Mesendoderm (in vitro differentiated cells): ENCODE results near the gene SPON1.

ENCODE experiments used
- DNase-seq: peaks from one replicate; pipeline ENCODE4 v3.0.0; 2013
- H2AK5ac ChIP-seq: 2 replicates; pipeline ENCODE4 v1.6.1; 2013; ENCODE audit warnings: low read length, inconsistent platforms
- H2BK120ac ChIP-seq: 2 replicates; pipeline ENCODE4 v1.6.1; 2013; ENCODE audit warnings: low read depth, mild to moderate bottlenecking, low read length, moderate library complexity, mixed read lengths
- H2BK15ac ChIP-seq: replicated peaks from 2 replicates; pipeline ENCODE4 v1.6.1; 2013; ENCODE audit warnings: low read depth, mild to moderate bottlenecking, moderate library complexity
- H2BK5ac ChIP-seq: 2 replicates; pipeline ENCODE4 v1.6.1; 2013; ENCODE audit warnings: low read length, inconsistent platforms
- H3K18ac ChIP-seq: 2 replicates; pipeline ENCODE4 v1.6.1; 2013; ENCODE audit warnings: mild to moderate bottlenecking, low read length, mixed read lengths
- H3K23ac ChIP-seq: one replicate; pipeline ENCODE4 v1.6.1; 2013; ENCODE audit warnings: low read length
- H3K27ac ChIP-seq: 2 replicates; pipeline ENCODE4 v1.5.1; 2013; ENCODE audit warnings: low read depth, mild to moderate bottlenecking, inconsistent platforms, low read length, moderate library complexity
- H3K27me3 ChIP-seq: 2 replicates; pipeline ENCODE4 v1.6.1; 2013; ENCODE audit warnings: low read length, control low read depth, mild to moderate bottlenecking, inconsistent platforms; ENCODE audit not compliant: insufficient read depth, poor library complexity
- H3K36me3 ChIP-seq: 2 replicates; pipeline ENCODE4 v1.6.1; 2013; ENCODE audit warnings: low read length, inconsistent platforms; ENCODE audit not compliant: control insufficient read depth, insufficient read depth
- H3K4ac ChIP-seq: one replicate; pipeline ENCODE4 v1.6.1; 2013; ENCODE audit warnings: low read depth, mild to moderate bottlenecking, low read length, moderate library complexity
- H3K4me1 ChIP-seq: 2 replicates; pipeline ENCODE4 v1.6.1; 2013; ENCODE audit warnings: low read depth, low read length, inconsistent platforms; ENCODE audit not compliant: control insufficient read depth
- H3K4me2 ChIP-seq: 2 replicates; pipeline ENCODE4 v1.6.1; 2013; ENCODE audit warnings: low read length
- H3K4me3 ChIP-seq: 2 replicates; pipeline ENCODE4 v1.5.1; 2013; ENCODE audit warnings: mild to moderate bottlenecking, low read length
- H3K56ac ChIP-seq: one replicate; pipeline ENCODE4 v1.6.1; 2013; ENCODE audit warnings: low read length
- H3K79me1 ChIP-seq: 2 replicates; pipeline ENCODE4 v1.6.1; 2013; ENCODE audit warnings: low read length, inconsistent platforms
- H3K79me2 ChIP-seq: 2 replicates; pipeline ENCODE4 v1.6.1; 2013; ENCODE audit warnings: mild to moderate bottlenecking, low read length; ENCODE audit not compliant: control insufficient read depth, insufficient read depth
- H3K9ac ChIP-seq: 2 replicates; pipeline ENCODE4 v1.6.1; 2013; ENCODE audit warnings: low read length, inconsistent platforms
- H4K5ac ChIP-seq: one replicate; pipeline ENCODE4 v1.6.1; 2013; ENCODE audit warnings: low read length
- H4K8ac ChIP-seq: one replicate; pipeline ENCODE4 v1.6.1; 2013; ENCODE audit warnings: low read depth, mild to moderate bottlenecking, control low read depth, low read length, moderate library complexity
- WGBS: extraction: QIAGEN DNeasy Blood & Tissue Kit; methylation state at CpG from one replicate; pipeline ENCODE4 v1.1.7; 2013; ENCODE audit warnings: low lambda C conversion rate, missing lambda C conversion rate; ENCODE audit not compliant: insufficient coverage; ENCODE audit errors: extremely low coverage; 5-methylcytosine and 5-hydroxymethylcytosine counted together

Gene SPON1

DNA sequence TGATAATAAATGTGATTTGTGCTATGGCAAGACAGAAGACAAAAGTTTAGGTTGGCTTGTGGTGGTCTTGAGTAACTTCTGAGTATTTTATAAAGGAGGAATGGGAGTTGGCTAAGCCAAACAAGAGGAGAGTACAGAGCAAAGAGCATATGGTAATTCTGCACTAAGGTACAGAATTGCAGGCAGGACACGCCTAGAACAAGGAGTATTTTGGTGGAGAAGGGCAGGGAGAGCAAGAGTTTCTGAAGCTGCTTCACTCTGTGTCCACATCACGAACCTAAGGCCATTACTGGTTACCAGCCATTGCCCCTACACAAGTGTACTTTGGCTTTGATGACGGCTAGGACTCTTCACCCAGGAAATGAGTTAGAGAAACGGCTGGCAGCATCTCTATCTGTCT, 170.9 kb downstream of the SPON1 start:
- Histone ChIP-seq H3K4me2 (no peak overlapping the region), H2BK5ac (no peak overlapping the region), H3K79me1 (no peaks in the 10 kb centered on the region), H4K5ac (no peak overlapping the region), H2AK5ac (no peak overlapping the region), H3K36me3 (no peaks in the 10 kb centered on the region), H2BK120ac (no peak overlapping the region), H3K79me2 (no peaks in the 10 kb centered on the region), H3K27me3 (no peaks in the 10 kb centered on the region), H3K9ac (no peak overlapping the region), H3K4me3 (no peak overlapping the region), H3K27ac (no peak overlapping the region), H3K23ac (no peak overlapping the region), H3K18ac (no peak overlapping the region), H2BK15ac (no peak overlapping the region), H3K56ac (no peak overlapping the region), H3K4ac (no peak overlapping the region), H3K4me1 (no peaks in the 10 kb centered on the region), H4K8ac (no peak overlapping the region)
- WGBS: no CpG with 5 or more reads among the region's 4 CpGs
- DNase-seq: no peak

DNA sequence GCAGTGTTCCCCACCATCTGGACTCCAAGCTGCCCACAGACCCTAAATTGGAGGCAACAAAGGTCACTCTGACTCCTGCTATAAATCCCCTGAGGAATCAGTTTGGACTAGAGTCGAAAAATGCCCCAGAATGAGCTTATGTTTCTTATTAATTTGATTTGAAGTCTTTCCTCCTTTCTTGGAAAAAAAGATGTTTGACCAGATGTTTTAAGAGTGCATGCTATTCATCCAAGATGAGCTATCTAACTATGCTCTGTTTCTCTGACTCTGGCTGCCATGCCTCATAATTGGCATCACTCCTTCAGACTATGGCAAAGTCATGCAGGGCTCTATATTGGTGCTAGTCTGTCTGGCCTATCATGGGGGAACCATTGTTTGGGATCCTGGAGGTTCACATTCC, 174.0 kb downstream of the SPON1 start:
- Histone ChIP-seq H3K4ac (no peak overlapping the region), H3K4me2 (no peak overlapping the region), H3K4me3 (no peak overlapping the region), H2BK15ac (no peak overlapping the region), H3K27me3 (no peaks in the 10 kb centered on the region), H3K9ac (no peak overlapping the region), H3K79me1 (no peaks in the 10 kb centered on the region), H2BK5ac (no peak overlapping the region), H2AK5ac (no peak overlapping the region), H3K4me1 (no peaks in the 10 kb centered on the region), H3K79me2 (no peaks in the 10 kb centered on the region), H4K8ac (no peak overlapping the region), H3K23ac (no peak overlapping the region), H3K27ac (no peak overlapping the region), H2BK120ac (no peak overlapping the region), H4K5ac (no peak overlapping the region), H3K18ac (no peak overlapping the region), H3K56ac (no peak overlapping the region), H3K36me3 (no peaks in the 10 kb centered on the region)
- no peak for DNase-seq
- WGBS: no CpG with 5 or more reads among the region's 1 CpG

DNA sequence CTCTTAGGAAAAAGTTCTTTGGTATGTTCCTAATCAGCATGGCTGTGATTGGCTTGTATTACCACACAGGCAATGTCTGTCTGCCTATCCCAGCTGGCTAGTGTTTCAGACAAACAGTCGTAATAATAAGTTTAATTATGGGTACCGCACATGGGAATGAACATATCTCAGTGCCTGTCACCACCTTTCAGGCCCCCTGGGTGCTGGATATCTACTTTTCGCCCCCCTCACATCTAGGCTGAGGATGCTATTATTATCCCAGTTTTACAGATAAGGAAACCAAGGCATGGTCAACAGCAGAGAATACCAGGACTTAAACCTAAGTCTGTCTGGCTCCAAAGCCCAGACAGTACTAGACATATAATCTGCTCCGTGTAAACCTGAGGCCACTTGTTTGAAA, 174.8 kb downstream of the SPON1 start:
- H2BK5ac ChIP-seq: no peak overlapping the region
- H2BK120ac ChIP-seq: no peak overlapping the region
- H4K8ac ChIP-seq: no peak overlapping the region
- H3K79me2 ChIP-seq: no peaks in the 10 kb centered on the region
- no peaks in the 10 kb centered on the region for H3K27me3 ChIP-seq
- H3K9ac ChIP-seq: no peak overlapping the region
- H3K4me2 ChIP-seq: no peak overlapping the region
- H2BK15ac ChIP-seq: no peak overlapping the region
- no CpG with 5 or more reads among the region's 4 CpGs for WGBS
- H4K5ac ChIP-seq: no peak overlapping the region
- no peak overlapping the region for H3K4me3 ChIP-seq
- H3K18ac ChIP-seq: no peak overlapping the region
- H2AK5ac ChIP-seq: no peak overlapping the region
- H3K4ac ChIP-seq: no peak overlapping the region
- H3K36me3 ChIP-seq: no peaks in the 10 kb centered on the region
- H3K4me1 ChIP-seq: no peaks in the 10 kb centered on the region
- no peak overlapping the region for H3K27ac ChIP-seq
- DNase-seq: no peak
- no peak overlapping the region for H3K56ac ChIP-seq
- no peaks in the 10 kb centered on the region for H3K79me1 ChIP-seq
- H3K23ac ChIP-seq: no peak overlapping the region

DNA sequence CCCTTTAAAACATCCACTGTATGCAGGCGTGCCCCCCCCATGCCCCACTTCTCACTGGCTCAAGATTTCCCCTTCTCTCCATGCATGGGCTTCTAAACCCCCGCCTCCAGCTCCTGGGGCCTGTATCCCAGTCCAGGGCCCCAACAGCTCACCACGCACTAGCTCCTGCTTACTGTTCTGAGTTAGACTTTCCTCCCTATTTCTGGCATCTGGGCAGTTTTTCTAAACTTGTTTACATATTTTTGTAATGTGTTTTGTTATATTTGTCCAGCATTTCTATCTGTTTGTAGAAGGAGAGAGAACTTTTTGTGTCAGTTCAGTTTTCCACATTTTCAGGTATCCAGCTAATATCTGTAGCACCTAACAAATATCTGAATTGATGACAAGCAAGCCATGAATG, 178.5 kb downstream of the SPON1 start:
- H2BK5ac ChIP-seq: no peak overlapping the region
- no peak overlapping the region for H3K9ac ChIP-seq
- H3K79me1 ChIP-seq: no peaks in the 10 kb centered on the region
- H2AK5ac ChIP-seq: no peak overlapping the region
- no peak overlapping the region for H3K23ac ChIP-seq
- H2BK120ac ChIP-seq: no peak overlapping the region
- no peak overlapping the region for H3K27ac ChIP-seq
- H3K56ac ChIP-seq: no peak overlapping the region
- H2BK15ac ChIP-seq: no peak overlapping the region
- H3K79me2 ChIP-seq: no peaks in the 10 kb centered on the region
- H3K4ac ChIP-seq: no peak overlapping the region
- no CpG with 5 or more reads among the region's 3 CpGs for WGBS
- H3K36me3 ChIP-seq: no peaks in the 10 kb centered on the region
- H3K18ac ChIP-seq: no peak overlapping the region
- no peak overlapping the region for H4K5ac ChIP-seq
- H3K4me1 ChIP-seq: no peaks in the 10 kb centered on the region
- DNase-seq: no peak
- H3K27me3 ChIP-seq: no peaks in the 10 kb centered on the region
- H3K4me3 ChIP-seq: no peak overlapping the region
- H3K4me2 ChIP-seq: no peak overlapping the region
- no peak overlapping the region for H4K8ac ChIP-seq

DNA sequence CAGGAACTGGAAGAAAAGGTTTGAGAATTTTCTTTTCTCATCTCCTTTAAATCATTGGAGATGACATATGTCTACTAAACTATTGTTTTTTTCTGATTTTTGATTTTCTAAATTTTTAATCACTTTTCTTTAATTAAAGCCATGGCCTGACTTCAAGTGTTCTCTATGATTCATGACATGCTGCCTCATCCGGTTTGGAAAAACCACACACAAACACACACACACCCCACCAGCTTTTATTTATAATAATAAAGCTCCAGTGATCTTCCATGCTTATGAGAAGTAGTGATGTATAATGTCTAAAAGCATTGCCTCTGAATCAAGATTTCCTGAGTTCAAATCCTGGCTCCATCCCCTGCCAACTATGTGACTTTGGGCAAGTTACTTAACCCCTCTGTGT, 179.2 kb downstream of the SPON1 start:
- no peak overlapping the region for H3K23ac ChIP-seq
- H3K79me1 ChIP-seq: no peaks in the 10 kb centered on the region
- no CpG with 5 or more reads among the region's 1 CpG for WGBS
- H2BK15ac ChIP-seq: no peak overlapping the region
- no peak overlapping the region for H2BK120ac ChIP-seq
- H3K18ac ChIP-seq: no peak overlapping the region
- no peak overlapping the region for H4K5ac ChIP-seq
- H3K56ac ChIP-seq: no peak overlapping the region
- no peak for DNase-seq
- no peak overlapping the region for H4K8ac ChIP-seq
- no peak overlapping the region for H3K9ac ChIP-seq
- no peak overlapping the region for H3K4me3 ChIP-seq
- H3K79me2 ChIP-seq: no peaks in the 10 kb centered on the region
- no peaks in the 10 kb centered on the region for H3K36me3 ChIP-seq
- H2AK5ac ChIP-seq: no peak overlapping the region
- H3K27ac ChIP-seq: no peak overlapping the region
- H3K4me1 ChIP-seq: no peaks in the 10 kb centered on the region
- H3K27me3 ChIP-seq: no peaks in the 10 kb centered on the region
- no peak overlapping the region for H3K4ac ChIP-seq
- no peak overlapping the region for H3K4me2 ChIP-seq
- H2BK5ac ChIP-seq: no peak overlapping the region

DNA sequence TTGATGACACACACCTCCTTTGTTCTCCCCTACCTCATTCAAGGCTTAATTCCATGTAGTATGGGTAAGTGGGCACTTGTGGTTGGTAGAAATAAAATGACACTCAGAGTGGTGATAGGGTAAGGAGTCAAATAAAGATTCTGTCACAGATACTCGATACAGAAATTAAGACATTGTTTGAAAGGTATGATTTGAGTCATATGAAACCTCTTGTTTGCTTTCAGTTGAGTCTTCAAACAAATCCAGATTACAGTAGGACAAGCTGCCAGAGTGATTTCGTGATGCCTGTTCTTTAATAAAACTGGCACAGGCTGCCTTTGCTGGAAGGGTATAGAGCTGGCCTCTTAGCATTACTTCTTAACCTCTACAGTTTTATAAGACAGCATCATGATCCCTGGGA, 182.4 kb downstream of the SPON1 start:
- Histone ChIP-seq H4K5ac (no peak overlapping the region), H3K23ac (no peak overlapping the region), H3K4me1 (no peaks in the 10 kb centered on the region), H3K4ac (no peak overlapping the region), H3K56ac (no peak overlapping the region), H2BK15ac (no peak overlapping the region), H3K27ac (no peak overlapping the region), H2BK5ac (no peak overlapping the region), H3K79me2 (no peaks in the 10 kb centered on the region), H3K4me3 (no peak overlapping the region), H3K36me3 (no peaks in the 10 kb centered on the region), H2BK120ac (no peak overlapping the region), H3K27me3 (no peaks in the 10 kb centered on the region), H3K79me1 (no peaks in the 10 kb centered on the region), H4K8ac (no peak overlapping the region), H3K4me2 (no peak overlapping the region), H2AK5ac (no peak overlapping the region), H3K9ac (no peak overlapping the region), H3K18ac (no peak overlapping the region)
- no peak for DNase-seq
- no CpG with 5 or more reads among the region's 2 CpGs for WGBS
